ENCODE results near the gene STMND1. TPM values are rescaled to one million over a fixed set of nuclear protein-coding genes. Genes with fewer than 3 reads are reported as not detected.

Gene STMND1
- total RNA-seq, 6 experiments from 2014 or later: 0.11 to 0.15 (median 0.14) TPM; not detected in 3

- Mint-ChIP-seq H3K9me3 (peaks cover 15% of the 10 kb centered on the region; the same call in 1 of the 2 replicates), H3K27me3 (ENCODE audit: insufficient read depth) (peaks cover 27% of the 10 kb centered on the region), H3K4me3 (no peak overlapping the region), H3K36me3 (ENCODE audit: low read depth) (no peaks in the 10 kb centered on the region), H3K4me1 (ENCODE audit: low read depth) (peaks cover 8% of the 10 kb centered on the region), H3K27ac (no peak overlapping the region)
- no peak for DNase-seq
- TF ChIP-seq CTCF (IDR thresholded peaks at IDR 0.05): no peak
Measured at GRCh38 chr6:17130786-17131185, 28.9 kb downstream of the STMND1 start.

GRCh38 chr6:17132967-17133366, 31.1 kb downstream of the STMND1 start:
- H3K9me3 Mint-ChIP-seq: peaks cover 32% of the 10 kb centered on the region
- H3K36me3 Mint-ChIP-seq (ENCODE audit: low read depth): peaks cover 8% of the 10 kb centered on the region
- peaks cover 35% of the 10 kb centered on the region for H3K27me3 Mint-ChIP-seq (ENCODE audit: insufficient read depth)
- no peak overlapping the region for H3K4me3 Mint-ChIP-seq
- H3K27ac Mint-ChIP-seq: no peak overlapping the region
- no peak for DNase-seq
- no peak for TF ChIP-seq CTCF (IDR thresholded peaks at IDR 0.05)
- H3K4me1 Mint-ChIP-seq (ENCODE audit: low read depth): peaks cover 8% of the 10 kb centered on the region

- H3K27me3 Mint-ChIP-seq (ENCODE audit: insufficient read depth): peaks cover 31% of the 10 kb centered on the region
- H3K27ac Mint-ChIP-seq: no peak overlapping the region
- TF ChIP-seq CTCF (IDR thresholded peaks at IDR 0.05): no peak
- H3K36me3 Mint-ChIP-seq (ENCODE audit: low read depth): peaks cover 15% of the 10 kb centered on the region
- no peaks in the 10 kb centered on the region for H3K4me1 Mint-ChIP-seq (ENCODE audit: low read depth)
- H3K9me3 Mint-ChIP-seq: peaks cover 39% of the 10 kb centered on the region
- H3K4me3 Mint-ChIP-seq: no peak overlapping the region
- no peak for DNase-seq
Measured at GRCh38 chr6:17138033-17138432, 36.2 kb downstream of the STMND1 start.

- Mint-ChIP-seq H3K4me3 (no peak overlapping the region), H3K36me3 (ENCODE audit: low read depth) (peaks cover 19% of the 10 kb centered on the region)
Measured at GRCh38 chr6:17144016-17144415, 42.2 kb downstream of the STMND1 start.

GRCh38 chr6:17149571-17149970, 47.7 kb downstream of the STMND1 start:
- no peak overlapping the region for H3K27ac Mint-ChIP-seq
- TF ChIP-seq CTCF (IDR thresholded peaks at IDR 0.05): no peak
- H3K9me3 Mint-ChIP-seq: peaks cover 25% of the 10 kb centered on the region
- no peaks in the 10 kb centered on the region for H3K4me1 Mint-ChIP-seq (ENCODE audit: low read depth)
- H3K27me3 Mint-ChIP-seq (ENCODE audit: insufficient read depth): peaks cover 16% of the 10 kb centered on the region
- DNase-seq: no peak
- peaks cover 24% of the 10 kb centered on the region for H3K36me3 Mint-ChIP-seq (ENCODE audit: low read depth)
- no peak overlapping the region for H3K4me3 Mint-ChIP-seq

More at GRCh38 chr6:17144016-17144415, 42.2 kb downstream of the STMND1 start:
- TF ChIP-seq CTCF (IDR thresholded peaks at IDR 0.05): no peak
- peaks cover 20% of the 10 kb centered on the region for H3K27me3 Mint-ChIP-seq (ENCODE audit: insufficient read depth)
- no peak overlapping the region for H3K27ac Mint-ChIP-seq
- no peaks in the 10 kb centered on the region for H3K4me1 Mint-ChIP-seq (ENCODE audit: low read depth)
- peaks cover 19% of the 10 kb centered on the region for H3K9me3 Mint-ChIP-seq
- no peak for DNase-seq

- no peak overlapping the region for H3K27ac Mint-ChIP-seq
- H3K9me3 Mint-ChIP-seq: peaks cover 22% of the 10 kb centered on the region
- no peak for DNase-seq
Measured at GRCh38 chr6:17150096-17150495, 48.2 kb downstream of the STMND1 start.

More at GRCh38 chr6:17150096-17150495, 48.2 kb downstream of the STMND1 start:
- Mint-ChIP-seq H3K27me3 (ENCODE audit: insufficient read depth) (peaks cover 12% of the 10 kb centered on the region), H3K36me3 (ENCODE audit: low read depth) (peaks cover 24% of the 10 kb centered on the region), H3K4me3 (no peak overlapping the region), H3K4me1 (ENCODE audit: low read depth) (no peaks in the 10 kb centered on the region)
- TF ChIP-seq CTCF (IDR thresholded peaks at IDR 0.05): no peak
